GM23338 (cell line): ENCODE results near the gene PMVK. TPM values are rescaled to one million over a fixed set of nuclear protein-coding genes. Genes with fewer than 3 reads are reported as not detected.

Experiments
- CREB1 ChIP-seq: fragments of 250-450 bp; sonication (Bioruptor Pico); IDR thresholded peaks from 2 replicates; pipeline ENCODE4 v1.5.0; 2020; ENCODE audit warnings: low read depth, mild to moderate bottlenecking, moderate library complexity
- JUNB ChIP-seq: IDR thresholded peaks from one replicate; pipeline ENCODE4 v1.6.1; 2016; ENCODE audit warnings: antibody characterized with exemption; ENCODE audit not compliant: unreplicated experiment
- POLR2AphosphoS5 ChIP-seq: IDR thresholded peaks from 2 replicates; pipeline ENCODE4 v1.6.1; 2016; ENCODE audit warnings: antibody characterized with exemption, low read depth
- polyA plus RNA-seq: library from polyadenylated mRNA; unstranded; fragments of >200 nt; fragmentation: Nextera tagmentation; extraction: Ambion mirVana; gene quantifications from 2 replicates; pipeline ENCODE4 v1.2.1, GENCODE V29; 2016
- total RNA-seq: library from RNA; depleted of rRNA; stranded (reverse); fragments of >200 nt; shearing (Covaris generic); gene quantifications from 2 replicates; pipeline ENCODE4 v1.2.3, GENCODE V29; 2014
- TF ChIP-seq, protein P1 (sequence below): fragments of 250-450 bp; sonication (Bioruptor Pico); IDR thresholded peaks from 2 replicates; pipeline ENCODE4 v1.5.0; 2020; ENCODE audit warnings: mild to moderate bottlenecking, moderate library complexity
- TF ChIP-seq, protein P2 (sequence below): IDR thresholded peaks from one replicate; pipeline ENCODE4 v1.6.1; 2018; ENCODE audit warnings: antibody characterized with exemption; ENCODE audit not compliant: unreplicated experiment
- TF ChIP-seq, protein P3 (sequence below), 2 experiments: fragments of 200-600 bp in 1 of 2; sonication (generic) in 1 of 2; conservative IDR thresholded peaks; 2 replicates each; pipeline versions ENCODE4 v1.5.1 to v1.6.1; 2016 to 2017; ENCODE audit warnings: antibody characterized with exemption in 2 of 2, low read depth in 2 of 2, mild to moderate bottlenecking in 2 of 2, moderate library complexity in 1 of 2

Gene PMVK
- total and polyA plus RNA-seq, 2 experiments from 2014 or later, result 8.1 to 25.0 TPM

DNA sequence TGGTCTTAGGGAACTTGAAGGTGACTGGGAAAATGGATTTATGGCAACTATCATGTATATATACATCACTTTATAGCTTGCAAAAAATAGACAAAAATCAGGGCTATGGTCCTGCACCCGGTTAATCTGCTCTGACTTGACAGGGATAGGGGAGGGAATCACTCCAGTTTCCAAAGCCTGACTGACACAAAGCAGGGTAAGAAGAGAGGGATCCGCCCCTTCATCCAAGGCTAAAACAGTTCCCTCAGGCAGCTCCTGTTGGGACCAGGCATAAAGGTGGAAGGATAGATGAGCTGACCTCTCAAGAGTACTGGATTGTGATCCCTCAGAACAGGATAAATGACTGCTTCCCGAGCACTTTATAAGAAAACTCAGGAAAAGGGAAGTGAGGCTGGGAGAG lies 18.0 kb upstream of the PMVK start (continued):
- TF ChIP-seq, protein P1, sequence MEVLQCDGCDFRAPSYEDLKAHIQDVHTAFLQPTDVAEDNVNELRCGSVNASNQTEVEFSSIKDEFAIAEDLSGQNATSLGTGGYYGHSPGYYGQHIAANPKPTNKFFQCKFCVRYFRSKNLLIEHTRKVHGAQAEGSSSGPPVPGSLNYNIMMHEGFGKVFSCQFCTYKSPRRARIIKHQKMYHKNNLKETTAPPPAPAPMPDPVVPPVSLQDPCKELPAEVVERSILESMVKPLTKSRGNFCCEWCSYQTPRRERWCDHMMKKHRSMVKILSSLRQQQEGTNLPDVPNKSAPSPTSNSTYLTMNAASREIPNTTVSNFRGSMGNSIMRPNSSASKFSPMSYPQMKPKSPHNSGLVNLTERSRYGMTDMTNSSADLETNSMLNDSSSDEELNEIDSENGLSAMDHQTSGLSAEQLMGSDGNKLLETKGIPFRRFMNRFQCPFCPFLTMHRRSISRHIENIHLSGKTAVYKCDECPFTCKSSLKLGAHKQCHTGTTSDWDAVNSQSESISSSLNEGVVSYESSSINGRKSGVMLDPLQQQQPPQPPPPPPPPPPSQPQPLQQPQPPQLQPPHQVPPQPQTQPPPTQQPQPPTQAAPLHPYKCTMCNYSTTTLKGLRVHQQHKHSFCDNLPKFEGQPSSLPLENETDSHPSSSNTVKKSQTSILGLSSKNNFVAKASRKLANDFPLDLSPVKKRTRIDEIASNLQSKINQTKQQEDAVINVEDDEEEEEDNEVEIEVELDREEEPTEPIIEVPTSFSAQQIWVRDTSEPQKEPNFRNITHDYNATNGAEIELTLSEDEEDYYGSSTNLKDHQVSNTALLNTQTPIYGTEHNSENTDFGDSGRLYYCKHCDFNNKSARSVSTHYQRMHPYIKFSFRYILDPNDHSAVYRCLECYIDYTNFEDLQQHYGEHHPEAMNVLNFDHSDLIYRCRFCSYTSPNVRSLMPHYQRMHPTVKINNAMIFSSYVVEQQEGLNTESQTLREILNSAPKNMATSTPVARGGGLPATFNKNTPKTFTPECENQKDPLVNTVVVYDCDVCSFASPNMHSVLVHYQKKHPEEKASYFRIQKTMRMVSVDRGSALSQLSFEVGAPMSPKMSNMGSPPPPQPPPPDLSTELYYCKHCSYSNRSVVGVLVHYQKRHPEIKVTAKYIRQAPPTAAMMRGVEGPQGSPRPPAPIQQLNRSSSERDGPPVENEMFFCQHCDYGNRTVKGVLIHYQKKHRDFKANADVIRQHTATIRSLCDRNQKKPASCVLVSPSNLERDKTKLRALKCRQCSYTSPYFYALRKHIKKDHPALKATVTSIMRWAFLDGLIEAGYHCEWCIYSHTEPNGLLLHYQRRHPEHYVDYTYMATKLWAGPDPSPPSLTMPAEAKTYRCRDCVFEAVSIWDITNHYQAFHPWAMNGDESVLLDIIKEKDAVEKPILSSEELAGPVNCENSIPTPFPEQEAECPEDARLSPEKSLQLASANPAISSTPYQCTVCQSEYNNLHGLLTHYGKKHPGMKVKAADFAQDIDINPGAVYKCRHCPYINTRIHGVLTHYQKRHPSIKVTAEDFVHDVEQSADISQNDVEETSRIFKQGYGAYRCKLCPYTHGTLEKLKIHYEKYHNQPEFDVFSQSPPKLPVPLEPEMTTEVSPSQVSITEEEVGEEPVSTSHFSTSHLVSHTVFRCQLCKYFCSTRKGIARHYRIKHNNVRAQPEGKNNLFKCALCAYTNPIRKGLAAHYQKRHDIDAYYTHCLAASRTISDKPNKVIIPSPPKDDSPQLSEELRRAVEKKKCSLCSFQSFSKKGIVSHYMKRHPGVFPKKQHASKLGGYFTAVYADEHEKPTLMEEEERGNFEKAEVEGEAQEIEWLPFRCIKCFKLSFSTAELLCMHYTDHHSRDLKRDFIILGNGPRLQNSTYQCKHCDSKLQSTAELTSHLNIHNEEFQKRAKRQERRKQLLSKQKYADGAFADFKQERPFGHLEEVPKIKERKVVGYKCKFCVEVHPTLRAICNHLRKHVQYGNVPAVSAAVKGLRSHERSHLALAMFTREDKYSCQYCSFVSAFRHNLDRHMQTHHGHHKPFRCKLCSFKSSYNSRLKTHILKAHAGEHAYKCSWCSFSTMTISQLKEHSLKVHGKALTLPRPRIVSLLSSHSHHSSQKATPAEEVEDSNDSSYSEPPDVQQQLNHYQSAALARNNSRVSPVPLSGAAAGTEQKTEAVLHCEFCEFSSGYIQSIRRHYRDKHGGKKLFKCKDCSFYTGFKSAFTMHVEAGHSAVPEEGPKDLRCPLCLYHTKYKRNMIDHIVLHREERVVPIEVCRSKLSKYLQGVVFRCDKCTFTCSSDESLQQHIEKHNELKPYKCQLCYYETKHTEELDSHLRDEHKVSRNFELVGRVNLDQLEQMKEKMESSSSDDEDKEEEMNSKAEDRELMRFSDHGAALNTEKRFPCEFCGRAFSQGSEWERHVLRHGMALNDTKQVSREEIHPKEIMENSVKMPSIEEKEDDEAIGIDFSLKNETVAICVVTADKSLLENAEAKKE (CRISPR knock-in tag), result no peak
- no peak for TF ChIP-seq CREB1 (CRISPR knock-in tag)
- TF ChIP-seq JUNB, result no peak
- TF ChIP-seq, protein P2, sequence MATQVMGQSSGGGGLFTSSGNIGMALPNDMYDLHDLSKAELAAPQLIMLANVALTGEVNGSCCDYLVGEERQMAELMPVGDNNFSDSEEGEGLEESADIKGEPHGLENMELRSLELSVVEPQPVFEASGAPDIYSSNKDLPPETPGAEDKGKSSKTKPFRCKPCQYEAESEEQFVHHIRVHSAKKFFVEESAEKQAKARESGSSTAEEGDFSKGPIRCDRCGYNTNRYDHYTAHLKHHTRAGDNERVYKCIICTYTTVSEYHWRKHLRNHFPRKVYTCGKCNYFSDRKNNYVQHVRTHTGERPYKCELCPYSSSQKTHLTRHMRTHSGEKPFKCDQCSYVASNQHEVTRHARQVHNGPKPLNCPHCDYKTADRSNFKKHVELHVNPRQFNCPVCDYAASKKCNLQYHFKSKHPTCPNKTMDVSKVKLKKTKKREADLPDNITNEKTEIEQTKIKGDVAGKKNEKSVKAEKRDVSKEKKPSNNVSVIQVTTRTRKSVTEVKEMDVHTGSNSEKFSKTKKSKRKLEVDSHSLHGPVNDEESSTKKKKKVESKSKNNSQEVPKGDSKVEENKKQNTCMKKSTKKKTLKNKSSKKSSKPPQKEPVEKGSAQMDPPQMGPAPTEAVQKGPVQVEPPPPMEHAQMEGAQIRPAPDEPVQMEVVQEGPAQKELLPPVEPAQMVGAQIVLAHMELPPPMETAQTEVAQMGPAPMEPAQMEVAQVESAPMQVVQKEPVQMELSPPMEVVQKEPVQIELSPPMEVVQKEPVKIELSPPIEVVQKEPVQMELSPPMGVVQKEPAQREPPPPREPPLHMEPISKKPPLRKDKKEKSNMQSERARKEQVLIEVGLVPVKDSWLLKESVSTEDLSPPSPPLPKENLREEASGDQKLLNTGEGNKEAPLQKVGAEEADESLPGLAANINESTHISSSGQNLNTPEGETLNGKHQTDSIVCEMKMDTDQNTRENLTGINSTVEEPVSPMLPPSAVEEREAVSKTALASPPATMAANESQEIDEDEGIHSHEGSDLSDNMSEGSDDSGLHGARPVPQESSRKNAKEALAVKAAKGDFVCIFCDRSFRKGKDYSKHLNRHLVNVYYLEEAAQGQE, result no peak
- TF ChIP-seq, protein P3, sequence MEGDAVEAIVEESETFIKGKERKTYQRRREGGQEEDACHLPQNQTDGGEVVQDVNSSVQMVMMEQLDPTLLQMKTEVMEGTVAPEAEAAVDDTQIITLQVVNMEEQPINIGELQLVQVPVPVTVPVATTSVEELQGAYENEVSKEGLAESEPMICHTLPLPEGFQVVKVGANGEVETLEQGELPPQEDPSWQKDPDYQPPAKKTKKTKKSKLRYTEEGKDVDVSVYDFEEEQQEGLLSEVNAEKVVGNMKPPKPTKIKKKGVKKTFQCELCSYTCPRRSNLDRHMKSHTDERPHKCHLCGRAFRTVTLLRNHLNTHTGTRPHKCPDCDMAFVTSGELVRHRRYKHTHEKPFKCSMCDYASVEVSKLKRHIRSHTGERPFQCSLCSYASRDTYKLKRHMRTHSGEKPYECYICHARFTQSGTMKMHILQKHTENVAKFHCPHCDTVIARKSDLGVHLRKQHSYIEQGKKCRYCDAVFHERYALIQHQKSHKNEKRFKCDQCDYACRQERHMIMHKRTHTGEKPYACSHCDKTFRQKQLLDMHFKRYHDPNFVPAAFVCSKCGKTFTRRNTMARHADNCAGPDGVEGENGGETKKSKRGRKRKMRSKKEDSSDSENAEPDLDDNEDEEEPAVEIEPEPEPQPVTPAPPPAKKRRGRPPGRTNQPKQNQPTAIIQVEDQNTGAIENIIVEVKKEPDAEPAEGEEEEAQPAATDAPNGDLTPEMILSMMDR (conservative IDR thresholded peaks at IDR 0.05; ENCODE audit: low read depth in 2 of 2), result no peak
- TF ChIP-seq POLR2AphosphoS5, result no peak
